ENCODE measurements around the gene IBA57.

IBA57 gene

GRCh38 chr1:228207381-228207810 lies 41.8 kb downstream of the IBA57 start:
- no peak for TF ChIP-seq CTCF (conservative IDR thresholded peaks at IDR 0.05)
- no peak overlapping the region for H3K27ac ChIP-seq

- no peak within 1 kb of the TSS for H3K27ac ChIP-seq
These were observed 42.5 kb downstream of the IBA57 start, which contains the start of gene OBSCN for GRCh38 chr1:228207851-228208821. Gene OBSCN, plus strand, starts transcription at chr1:228208044. Its CDS starts 3,740 bp downstream, at chr1:228211784.

GRCh38 chr1:228208831-228209551 lies 43.4 kb downstream of the IBA57 start:
- TF ChIP-seq CTCF (conservative IDR thresholded peaks at IDR 0.05) = no peak
- no peak overlapping the region for H3K27ac ChIP-seq

More at GRCh38 chr1:228207851-228208821, 42.5 kb downstream of the IBA57 start, which contains the start of gene OBSCN:
- no peak for TF ChIP-seq CTCF (conservative IDR thresholded peaks at IDR 0.05)

- H3K27ac ChIP-seq = no peak overlapping the region
- TF ChIP-seq CTCF (conservative IDR thresholded peaks at IDR 0.05) = no peak
These were observed 44.1 kb downstream of the IBA57 start for GRCh38 chr1:228209657-228210056.

- H3K27ac ChIP-seq = no peak overlapping the region
- TF ChIP-seq CTCF (conservative IDR thresholded peaks at IDR 0.05) = no peak
These were observed 44.6 kb downstream of the IBA57 start for GRCh38 chr1:228210076-228210651.

- no peak for TF ChIP-seq CTCF (conservative IDR thresholded peaks at IDR 0.05)
- no peak overlapping the region for H3K27ac ChIP-seq
These were observed 45.3 kb downstream of the IBA57 start for GRCh38 chr1:228210712-228211530.
